ENCODE results near the gene ADPRM. TPM values are rescaled to one million over a fixed set of nuclear protein-coding genes. Genes with fewer than 3 reads are reported as not detected.

Gene ADPRM
- total and polyA plus RNA-seq, 2 experiments from 2014 or later = 6.8 to 8.8 TPM

DNA sequence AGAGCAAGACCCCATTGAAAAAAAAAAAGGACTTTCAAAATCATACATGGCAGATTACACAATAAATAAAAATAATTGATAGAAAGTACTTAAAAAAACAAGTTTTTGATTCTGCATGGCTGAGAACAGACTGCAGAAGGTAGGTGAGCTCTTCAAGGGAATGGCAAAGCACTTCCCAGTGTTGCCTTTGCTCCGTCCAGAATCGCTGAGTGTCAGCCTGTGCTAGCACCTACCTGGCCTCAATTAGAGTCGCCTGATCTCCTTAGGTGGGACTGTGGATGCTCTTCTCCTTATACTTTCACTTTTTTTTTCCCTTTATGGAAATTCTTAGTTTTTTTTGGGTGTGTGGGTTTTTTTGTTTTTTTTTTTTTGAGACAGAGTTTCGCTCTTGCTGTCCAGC is 38.4 kb downstream of the ADPRM start (continued):
- TF ChIP-seq ZNF462 (CRISPR knock-in tag; IDR thresholded peaks at IDR 0.05) (no peak), STAT1 (IDR thresholded peaks at IDR 0.05; ENCODE audit: unreplicated experiment) (no peak), EZH2 (IDR thresholded peaks at IDR 0.05; ENCODE audit: low read depth, unreplicated experiment) (no peak), JUNB (IDR thresholded peaks at IDR 0.05; ENCODE audit: unreplicated experiment) (no peak), NANOG (IDR thresholded peaks at IDR 0.05; ENCODE audit: borderline replicate concordance) (no peak), ZNF114 (CRISPR knock-in tag; IDR thresholded peaks at IDR 0.05) (no peak), CREB1 (CRISPR knock-in tag; IDR thresholded peaks at IDR 0.05; ENCODE audit: low read depth) (no peak), POLR2AphosphoS5 (IDR thresholded peaks at IDR 0.05; ENCODE audit: low read depth) (no peak), EZH2phosphoT487 (IDR thresholded peaks at IDR 0.05; ENCODE audit: unreplicated experiment) (no peak)

GRCh38 chr17:10737168-10737622 is 39.8 kb downstream of the ADPRM start:
- H3K36me3 ChIP-seq (ENCODE audit: insufficient read depth) = no peaks in the 10 kb centered on the region
- peaks cover 22% of the 10 kb centered on the region for H3K4me1 Mint-ChIP-seq
- no peaks in the 10 kb centered on the region for H4K20me1 ChIP-seq (replicated peaks; ENCODE audit: insufficient read depth)
- no peak overlapping the region for H3K27ac ChIP-seq (ENCODE audit: low read depth)
- no peak overlapping the region for H2AFZ ChIP-seq
- H3K9me2 ChIP-seq (ENCODE audit: insufficient read depth) = no peaks in the 10 kb centered on the region
- TF ChIP-seq CTCF (conservative IDR thresholded peaks at IDR 0.05; ENCODE audit: low read depth in 2 of 2) (peak; percentile 91), STAT1 (IDR thresholded peaks at IDR 0.05; ENCODE audit: unreplicated experiment) (no peak)
- peaks cover 9% of the 10 kb centered on the region for H3K27me3 Mint-ChIP-seq (ENCODE audit: insufficient read depth, low read depth, poor library complexity)
- peak; percentile 89 for ATAC-seq
- H3F3A ChIP-seq (replicated peaks; ENCODE audit: low read depth) = no peaks in the 10 kb centered on the region
- no peak overlapping the region for H3K4me3 ChIP-seq
- peaks cover 6% of the 10 kb centered on the region; the same call in 1 of the 2 replicates for H3K4me1 ChIP-seq (ENCODE audit: insufficient read depth)
- H3K36me3 Mint-ChIP-seq (ENCODE audit: low read depth) = no peaks in the 10 kb centered on the region; the same call in 2 of the 3 replicates
- no peak overlapping the region for H3K4me3 Mint-ChIP-seq
- H3K9me3 Mint-ChIP-seq = 0 out of 3 replicates have a peak, but pooled peaks cover under 1% of the 10 kb centered on the region
- H3K27ac Mint-ChIP-seq = no peak overlapping the region
- peak; percentile 86 for DNase-seq (ENCODE audit: low spot score)
- H3K27me3 ChIP-seq (ENCODE audit: insufficient read depth) = no peaks in the 10 kb centered on the region
- H3K79me2 ChIP-seq (replicated peaks; ENCODE audit: insufficient read depth) = no peaks in the 10 kb centered on the region; the same call in 1 of the 2 replicates
- H3K4me2 ChIP-seq = no peak overlapping the region
